Daoy (cell line): ENCODE measurements around the gene CRBN. TPM values are rescaled to one million over a fixed set of nuclear protein-coding genes. Genes with fewer than 3 reads are reported as not detected.

Source experiments
- DNase-seq: peaks from one replicate; pipeline ENCODE4 v3.0.0-alpha.2; 2015; ENCODE audit warnings: low read depth
- total RNA-seq: library from RNA; depleted of rRNA; stranded (reverse); fragments of >200 nt; shearing (Covaris generic); gene quantifications from 2 replicates; pipeline ENCODE4 v1.2.3, GENCODE V29; 2014; rRNA removed

CRBN gene
- total RNA-seq, 1 experiment from 2014 or later, result 51.8 TPM

DNA sequence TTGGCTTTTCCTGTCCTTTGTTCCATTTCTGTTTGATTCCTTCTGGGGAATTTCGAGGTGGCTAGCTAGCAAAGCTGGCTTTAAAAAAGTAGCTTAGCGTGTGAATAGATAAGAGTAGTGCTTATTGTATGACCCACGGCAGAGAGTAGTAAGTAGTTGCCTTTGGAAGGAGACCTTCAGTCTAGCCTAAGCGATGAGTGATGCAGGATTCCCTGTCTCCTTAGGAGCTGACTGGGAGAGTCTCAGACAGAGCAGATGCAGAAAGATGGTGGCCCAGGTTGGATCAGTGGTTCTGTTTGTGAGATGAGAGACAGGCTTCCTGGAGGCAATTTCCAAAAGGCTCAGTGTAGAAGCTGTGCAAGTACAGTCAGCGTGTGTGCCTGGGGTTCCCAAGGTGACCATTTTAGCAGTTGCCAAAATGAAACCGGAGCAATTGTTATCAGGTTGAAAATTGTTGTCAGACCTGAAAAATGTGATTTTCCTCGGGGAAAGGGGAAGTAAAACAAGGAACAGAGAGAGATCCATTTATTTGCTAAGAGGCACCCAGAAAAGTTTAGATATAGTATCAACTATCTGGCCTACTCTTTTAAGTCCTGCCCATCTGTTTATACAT, 68.6 kb downstream of the CRBN start:
- peak; percentile 24 for DNase-seq

DNA sequence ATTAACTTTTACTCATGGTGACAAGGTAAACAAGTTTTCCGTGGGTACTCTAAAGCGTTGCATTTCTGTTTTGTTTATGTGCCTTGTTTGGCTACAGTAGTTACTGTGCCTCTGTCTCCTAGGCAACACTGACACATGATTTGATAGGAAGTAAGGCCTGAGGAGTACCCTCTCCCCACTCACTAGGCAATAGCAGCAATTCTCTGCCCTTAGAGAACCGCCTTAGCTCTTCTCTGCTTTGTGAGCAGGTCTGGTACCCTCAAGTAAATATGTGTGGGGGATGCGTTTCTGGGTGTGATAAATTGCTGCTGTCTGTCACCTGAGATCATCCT, 69.2 kb downstream of the CRBN start, which contains the start of gene IL5RA:
TSS of gene IL5RA (minus strand) at position 76 of the 332 bp plus-strand sequence. CDS start 5,390 bp downstream, outside the sequence.
- DNase-seq, result peak; percentile 12

DNA sequence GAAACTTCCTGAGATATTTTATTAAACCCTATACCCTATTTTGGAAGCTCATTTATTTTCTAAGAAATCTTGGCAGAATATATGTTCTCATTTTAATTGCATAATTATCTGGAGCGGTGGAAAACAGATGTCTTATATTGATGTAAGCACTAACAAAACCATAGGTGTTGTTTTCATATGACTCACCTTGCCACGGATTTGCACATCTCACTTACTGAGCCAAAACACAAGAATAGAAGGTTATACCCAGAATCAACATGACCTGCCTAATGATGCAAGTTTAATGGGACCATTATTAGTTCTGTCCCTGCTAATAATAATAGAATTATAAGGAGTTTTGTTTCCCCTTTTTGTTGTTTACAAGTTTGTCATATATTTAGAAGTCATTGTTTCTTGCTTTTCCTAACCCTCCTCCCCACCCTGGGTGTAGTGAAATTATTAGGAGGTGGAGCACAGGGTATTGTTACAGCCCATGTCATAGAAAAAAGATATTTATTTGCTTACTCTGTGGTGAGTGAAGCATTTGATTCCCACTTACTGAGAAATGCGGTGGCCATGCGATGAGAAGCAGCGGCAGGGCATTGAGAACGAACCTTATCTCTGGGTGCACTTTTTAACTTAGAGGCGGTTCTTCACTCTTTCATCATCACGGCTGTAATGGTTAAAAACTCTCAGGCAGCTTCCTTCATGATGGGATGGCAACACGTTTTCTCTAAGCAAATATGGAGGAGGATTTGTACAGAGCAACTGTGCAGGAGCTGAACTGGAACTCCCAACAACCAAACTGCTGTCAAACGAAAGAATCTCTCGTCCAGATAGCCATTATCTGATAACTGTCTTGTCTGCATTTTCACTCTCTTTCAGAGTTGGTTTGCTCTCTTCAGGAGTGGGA, 69.8 kb downstream of the CRBN start:
- DNase-seq, result no peak

DNA sequence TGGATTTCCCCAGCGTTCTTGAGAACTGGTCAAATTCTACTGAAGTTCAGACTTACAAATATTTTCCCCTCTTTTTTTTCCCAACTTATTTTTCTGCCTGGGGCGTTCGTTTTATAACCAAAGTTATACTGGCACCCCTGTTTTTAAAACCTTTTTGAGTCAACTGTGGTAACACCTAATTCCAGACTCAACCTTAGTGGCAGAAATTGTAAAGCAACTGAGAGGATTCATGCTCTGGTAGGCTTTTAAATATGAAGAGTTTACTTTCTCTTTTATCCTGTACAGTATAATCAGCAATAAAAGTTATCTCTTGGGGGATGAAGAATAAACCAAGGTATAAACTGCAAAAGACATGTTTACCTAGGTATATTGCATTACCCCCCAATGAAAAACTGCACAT, 71.6 kb downstream of the CRBN start:
- no peak for DNase-seq

DNA sequence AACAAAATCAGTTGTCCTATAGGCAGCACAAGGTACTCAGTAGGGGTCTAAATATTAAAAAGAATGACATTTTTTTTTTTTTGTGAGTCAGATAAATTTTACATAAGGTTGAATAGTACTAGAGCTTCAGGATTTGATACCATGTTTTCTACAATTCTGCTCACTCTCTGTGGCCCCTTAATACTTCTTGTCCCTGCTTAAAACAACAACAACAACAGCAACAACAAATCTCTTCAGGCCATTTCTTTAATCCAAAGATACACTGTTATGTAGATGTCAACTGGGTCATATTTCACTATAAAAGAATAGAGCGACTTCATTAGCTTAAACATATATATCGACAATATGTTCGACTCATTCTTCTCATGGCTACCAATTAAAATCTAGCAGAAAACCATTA, 72.3 kb downstream of the CRBN start:
- DNase-seq, result no peak

DNA sequence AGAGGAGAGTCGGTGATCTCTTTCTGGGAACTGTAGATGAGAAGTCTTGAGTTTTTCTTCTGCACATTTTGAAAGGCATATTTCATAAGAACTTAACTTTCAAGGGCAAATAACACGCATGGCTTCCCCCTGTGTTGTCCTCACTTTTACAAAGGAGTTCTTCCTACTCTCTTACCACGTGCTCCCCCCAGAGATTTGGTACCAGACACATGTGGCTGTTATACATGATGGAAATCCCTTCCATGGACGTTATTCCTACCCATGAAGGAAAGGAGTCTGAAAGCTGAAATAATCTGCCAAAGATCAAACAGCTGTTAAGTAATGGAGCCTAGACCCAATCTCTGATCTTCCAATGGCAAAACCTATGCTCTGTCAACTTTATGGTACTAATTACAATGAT, 73.7 kb downstream of the CRBN start:
- no peak for DNase-seq

DNA sequence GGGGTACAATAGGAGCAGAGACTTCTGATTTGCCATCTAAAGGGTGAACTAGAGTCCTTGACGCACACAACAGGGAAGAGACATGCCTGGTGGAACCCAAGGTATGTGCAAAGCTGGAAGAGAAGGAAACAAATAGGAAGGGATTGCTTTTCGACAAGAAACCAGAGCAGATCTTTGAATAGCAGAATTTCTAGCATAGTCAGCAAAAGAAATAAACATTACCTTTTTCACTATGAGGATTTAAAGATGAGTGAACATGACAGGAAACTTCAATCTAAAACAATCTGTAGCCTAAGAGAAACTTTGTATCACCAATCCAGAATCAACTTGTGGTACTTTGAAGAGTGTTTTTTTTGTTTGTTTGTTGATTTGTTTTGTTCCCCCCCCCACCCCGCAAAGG, 74.2 kb downstream of the CRBN start:
- DNase-seq, result no peak

DNA sequence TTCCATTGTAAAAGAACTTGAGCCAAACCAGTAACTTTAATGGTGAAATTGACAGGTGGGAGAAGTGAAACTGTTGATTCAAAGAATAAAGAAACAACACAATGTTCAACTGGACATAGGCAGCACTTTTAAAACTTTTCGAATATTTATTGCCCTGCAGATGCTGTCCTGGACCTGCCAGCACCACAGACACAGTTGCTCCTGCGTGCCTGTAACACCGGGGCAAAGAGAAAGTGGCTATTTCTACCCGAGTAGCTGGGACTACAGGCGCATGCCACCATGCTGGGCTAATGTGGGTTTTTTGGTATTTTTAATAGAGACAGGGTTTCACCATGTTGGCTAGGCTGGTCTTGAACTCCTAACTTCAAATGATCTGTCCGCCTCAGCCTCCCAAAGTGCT, 76.7 kb downstream of the CRBN start:
- DNase-seq, result no peak

DNA sequence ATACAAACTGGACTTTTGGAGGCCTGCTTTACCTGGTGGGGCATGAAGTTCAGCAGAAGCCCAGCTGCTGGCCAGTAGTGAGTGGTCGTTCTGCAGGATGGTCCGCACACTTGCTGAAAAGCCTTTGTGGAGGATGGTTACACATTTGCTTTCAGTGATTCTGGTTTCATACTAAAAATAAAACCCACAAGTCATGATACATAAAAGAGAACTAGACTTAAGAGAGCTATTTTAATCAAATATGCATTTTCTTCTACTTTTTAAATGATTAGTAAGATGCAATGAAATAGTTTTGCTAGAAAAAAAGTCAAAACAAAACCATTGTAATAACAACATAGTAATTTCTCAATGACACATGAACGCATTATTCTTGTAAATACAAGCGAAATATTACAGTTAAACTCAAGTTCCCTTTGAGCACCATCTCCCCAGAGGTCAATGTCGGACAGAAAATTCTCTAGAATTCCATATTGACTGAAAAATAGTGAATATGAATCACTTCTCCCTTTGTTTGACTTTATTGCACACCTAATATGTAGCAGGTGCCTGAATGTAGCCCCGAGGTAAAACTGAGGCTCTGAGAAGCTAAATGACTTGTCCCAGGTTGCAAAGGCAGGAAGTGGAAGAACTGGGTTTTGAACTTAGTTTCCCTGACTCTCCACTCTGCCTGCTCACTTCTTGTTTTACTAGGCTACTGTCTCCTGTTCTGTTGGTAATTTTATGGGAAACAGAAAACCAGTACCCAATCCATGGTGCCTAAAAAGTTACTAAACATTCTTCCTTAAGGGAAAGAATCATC, 77.6 kb downstream of the CRBN start:
- no peak for DNase-seq

Other genes with a start within 250 kb of the CRBN start
- 0.80 TPM in 1 of 2 replicates, not detected in the other for gene IL5RA, start 69.3 kb downstream of the CRBN start, total RNA-seq
- gene TRNT1, start 52.8 kb downstream of the CRBN start, total RNA-seq, result 21.8 and 29.6 TPM in 2 replicates